ENCODE results near the gene KIT.

- TF ChIP-seq CTCF (IDR thresholded peaks at IDR 0.05; ENCODE audit: insufficient read depth, low read length): no peak
- no peak for TF ChIP-seq REST (IDR thresholded peaks at IDR 0.05; ENCODE audit: insufficient replicate concordance, low read depth)
- no peak for TF ChIP-seq POLR2AphosphoS5 (IDR thresholded peaks at IDR 0.05; ENCODE audit: low read depth)
- TF ChIP-seq GABPA (IDR thresholded peaks at IDR 0.05; ENCODE audit: low read depth): no peak
- peak; percentile 94 for TF ChIP-seq SPI1 (IDR thresholded peaks at IDR 0.05; ENCODE audit: borderline replicate concordance, low read depth)
These were observed 5.3 kb downstream of the KIT start for GRCh38 chr4:54662901-54663585.

All from HL-60 (cell line).